ENCODE measurements around the gene STXBP2. TPM values are rescaled to one million over a fixed set of nuclear protein-coding genes. Genes with fewer than 3 reads are reported as not detected.

Gene STXBP2
- 100 to 1,000 TPM in 1 of 2 donors, 10 to 100 TPM in 1; 83.1 to 128 TPM for total RNA-seq

- no peaks in the 10 kb centered on the region for H3K4me1 ChIP-seq (replicated peaks)
- peak within 1 kb of the TSS; percentile 54 to 68 for H3K4me3 ChIP-seq
- intact Hi-C loops (cut with DNase I) = loop anchor here (10.0 kb wide), 1 partner anchor 542 kb away; no protein-coding TSS in a partner anchor
- H3K36me3 ChIP-seq = no peaks in the 10 kb centered on the region
- H3K27ac ChIP-seq = peak within 1 kb of the TSS; percentile 82 to 85
- no peaks in the 10 kb centered on the region for H3K9me3 ChIP-seq
- WGBS = 7% methylated on average over 56 of the region's 61 CpGs
- no peaks in the 10 kb centered on the region for H3K27me3 ChIP-seq (replicated peaks; ENCODE audit: insufficient read depth)
- peak; percentile 86 for DNase-seq (ENCODE audit: low spot score)
- TF ChIP-seq POLR2AphosphoS5 (IDR thresholded peaks at IDR 0.05) (peak; percentile 60), POLR2A (IDR thresholded peaks at IDR 0.05) (peak; percentile 83)
- TF ChIP-seq, protein P1, sequence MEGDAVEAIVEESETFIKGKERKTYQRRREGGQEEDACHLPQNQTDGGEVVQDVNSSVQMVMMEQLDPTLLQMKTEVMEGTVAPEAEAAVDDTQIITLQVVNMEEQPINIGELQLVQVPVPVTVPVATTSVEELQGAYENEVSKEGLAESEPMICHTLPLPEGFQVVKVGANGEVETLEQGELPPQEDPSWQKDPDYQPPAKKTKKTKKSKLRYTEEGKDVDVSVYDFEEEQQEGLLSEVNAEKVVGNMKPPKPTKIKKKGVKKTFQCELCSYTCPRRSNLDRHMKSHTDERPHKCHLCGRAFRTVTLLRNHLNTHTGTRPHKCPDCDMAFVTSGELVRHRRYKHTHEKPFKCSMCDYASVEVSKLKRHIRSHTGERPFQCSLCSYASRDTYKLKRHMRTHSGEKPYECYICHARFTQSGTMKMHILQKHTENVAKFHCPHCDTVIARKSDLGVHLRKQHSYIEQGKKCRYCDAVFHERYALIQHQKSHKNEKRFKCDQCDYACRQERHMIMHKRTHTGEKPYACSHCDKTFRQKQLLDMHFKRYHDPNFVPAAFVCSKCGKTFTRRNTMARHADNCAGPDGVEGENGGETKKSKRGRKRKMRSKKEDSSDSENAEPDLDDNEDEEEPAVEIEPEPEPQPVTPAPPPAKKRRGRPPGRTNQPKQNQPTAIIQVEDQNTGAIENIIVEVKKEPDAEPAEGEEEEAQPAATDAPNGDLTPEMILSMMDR (IDR thresholded peaks at IDR 0.05) = peak in 2 of 4 experiments; percentile 45 to 56
Observed at GRCh38 chr19:7636691-7637373, at the start of gene STXBP2. TSS of gene STXBP2 (plus strand) at chr19:7637110. CDS start at chr19:7637150, 40 bp downstream.

DNA sequence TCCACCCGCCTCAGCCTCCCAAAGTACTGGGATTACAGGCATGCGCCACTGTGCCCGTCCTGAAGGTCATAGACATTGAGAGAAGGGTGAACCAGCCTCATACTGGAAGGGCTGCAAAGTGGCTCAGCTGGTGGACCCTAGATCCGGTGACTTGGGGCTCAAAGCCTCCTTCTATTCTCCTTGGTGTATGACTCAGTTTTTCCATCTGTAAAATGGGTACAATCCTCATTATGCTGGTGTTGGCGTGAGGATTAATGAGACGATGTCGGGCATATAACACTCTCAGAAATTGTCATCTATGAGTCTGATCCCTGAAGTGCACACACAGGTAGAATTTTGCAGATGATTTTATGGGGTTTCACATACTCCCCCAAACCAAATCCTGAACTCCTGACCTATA lies 47.1 kb upstream of the STXBP2 start:
- DNase-seq (ENCODE audit: low spot score) = no peak
- Histone ChIP-seq H3K9me3 (no peaks in the 10 kb centered on the region), H3K36me3 (no peaks in the 10 kb centered on the region), H3K27me3 (replicated peaks; ENCODE audit: insufficient read depth) (no peaks in the 10 kb centered on the region), H3K4me1 (replicated peaks) (peaks cover 4% of the 10 kb centered on the region), H3K27ac (no peak overlapping the region), H3K4me3 (no peak overlapping the region)
- intact Hi-C loops (cut with DNase I) = no loop called here
- TF ChIP-seq POLR2A (IDR thresholded peaks at IDR 0.05) = no peak
- TF ChIP-seq, protein P1 (IDR thresholded peaks at IDR 0.05) = no peak
- TF ChIP-seq POLR2AphosphoS5 (IDR thresholded peaks at IDR 0.05) = no peak
- WGBS = 87% methylated on average over 7 of the region's 7 CpGs

GRCh38 chr19:7590256-7590655 lies 46.7 kb upstream of the STXBP2 start:
- peak; percentile 42 for DNase-seq (ENCODE audit: low spot score)
- Histone ChIP-seq H3K4me1 (replicated peaks) (peaks cover 4% of the 10 kb centered on the region), H3K4me3 (no peak overlapping the region), H3K27me3 (replicated peaks; ENCODE audit: insufficient read depth) (no peaks in the 10 kb centered on the region), H3K36me3 (no peaks in the 10 kb centered on the region), H3K9me3 (no peaks in the 10 kb centered on the region), H3K27ac (no peak overlapping the region)
- WGBS = 27% methylated on average over 5 of the region's 8 CpGs
- intact Hi-C loops (cut with DNase I) = no loop called here
- peak; percentile 27 for TF ChIP-seq POLR2AphosphoS5 (IDR thresholded peaks at IDR 0.05)
- TF ChIP-seq POLR2A (IDR thresholded peaks at IDR 0.05) = no peak

DNA sequence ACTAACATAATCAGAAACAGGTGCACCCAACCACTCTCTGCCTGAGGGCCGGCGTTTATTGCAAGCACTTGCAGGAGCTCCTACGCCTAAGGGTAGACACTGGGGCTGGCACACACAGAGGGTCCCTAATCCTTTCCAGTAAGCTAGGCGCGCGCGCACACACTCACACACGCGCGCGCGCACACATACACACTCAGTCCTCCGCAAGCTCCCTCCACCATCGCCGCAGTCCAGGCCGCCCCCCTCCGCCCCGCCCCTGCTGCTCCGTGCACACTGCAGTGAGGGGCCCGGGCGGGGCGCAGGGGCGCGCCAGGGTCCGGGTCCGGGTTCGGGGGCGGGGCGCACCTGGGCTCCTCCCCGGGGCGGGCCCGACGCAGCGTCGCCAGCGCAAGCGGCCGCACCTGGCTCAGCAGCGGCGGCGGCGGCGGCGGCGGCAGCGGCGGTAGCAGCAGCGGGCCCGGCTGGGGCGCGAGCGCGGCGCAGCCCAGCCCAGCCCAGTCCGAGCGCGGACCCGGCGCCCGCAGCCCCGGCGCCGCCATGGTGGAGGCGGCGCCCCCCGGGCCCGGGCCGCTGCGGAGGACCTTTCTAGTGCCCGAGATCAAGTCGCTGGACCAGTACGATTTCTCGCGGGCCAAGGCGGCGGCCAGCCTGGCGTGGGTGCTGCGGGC lies 41.3 kb upstream of the STXBP2 start, which contains the start of gene CAMSAP3:
CAMSAP3 (plus strand) TSS at position 398 of the 668 bp plus-strand sequence; CDS start at position 538, 140 bp downstream.
- no peak for TF ChIP-seq POLR2AphosphoS5 (IDR thresholded peaks at IDR 0.05)
- TF ChIP-seq, protein P1 (IDR thresholded peaks at IDR 0.05) = no peak
- TF ChIP-seq POLR2A (IDR thresholded peaks at IDR 0.05) = no peak
- H3K27ac ChIP-seq = peak within 1 kb of the TSS; percentile 62 to 78
- peak; percentile 29 for DNase-seq (ENCODE audit: low spot score)
- H3K27me3 ChIP-seq (replicated peaks; ENCODE audit: insufficient read depth) = no peaks in the 10 kb centered on the region
- WGBS = under 1% methylated on average over 24 of the region's 78 CpGs
- peak within 1 kb of the TSS; percentile 41 to 64 for H3K4me3 ChIP-seq
- no peaks in the 10 kb centered on the region for H3K4me1 ChIP-seq (replicated peaks)
- no peaks in the 10 kb centered on the region for H3K9me3 ChIP-seq
- intact Hi-C loops (cut with DNase I) = no loop called here
- H3K36me3 ChIP-seq = no peaks in the 10 kb centered on the region

- TF ChIP-seq POLR2AphosphoS5 (IDR thresholded peaks at IDR 0.05) (no peak), POLR2A (IDR thresholded peaks at IDR 0.05) (no peak)
- TF ChIP-seq, protein P1 (IDR thresholded peaks at IDR 0.05) = no peak
- intact Hi-C loops (cut with DNase I) = no loop called here
Observed at GRCh38 chr19:7596211-7596937, 40.5 kb upstream of the STXBP2 start.

More at GRCh38 chr19:7596211-7596937, 40.5 kb upstream of the STXBP2 start:
- no peaks in the 10 kb centered on the region for H3K4me1 ChIP-seq (replicated peaks)
- peak overlapping the region; percentile 41 to 64 for H3K4me3 ChIP-seq
- no peak for DNase-seq (ENCODE audit: low spot score)
- no peaks in the 10 kb centered on the region for H3K9me3 ChIP-seq
- H3K27ac ChIP-seq = peak overlapping the region; percentile 62 to 78
- no peaks in the 10 kb centered on the region for H3K27me3 ChIP-seq (replicated peaks; ENCODE audit: insufficient read depth)
- 2% methylated on average over 54 of the region's 70 CpGs for WGBS
- no peaks in the 10 kb centered on the region for H3K36me3 ChIP-seq

Measured in prostate gland (tissue), 2 donors.